HCT116 (cell line): ENCODE data around the gene LRRC7. TPM values are rescaled to one million over a fixed set of nuclear protein-coding genes. Genes with fewer than 3 reads are reported as not detected.

Source experiments
- ATAC-seq: fragments of 200-7000 bp; cut with Tn5 transposase; 2 replicates; pipeline ENCODE4 v1.9.1; 2020; ENCODE audit warnings: mild to moderate bottlenecking, moderate library complexity
- BruUV-seq: library from RNA; stranded (reverse); fragments of 400-500 nt; replicated peaks from 2 replicates; lab custom pipeline; 2021; lab: Mats Ljungman, UMichigan
- CTCF ChIA-PET: fragments of 300-600 bp; sonication (Branson Sonifier 250); formaldehyde crosslinking; loops from one replicate; lab custom pipeline; 2021; ENCODE audit warnings: antibody characterized with exemption; lab: Charles Lee
- POLR2A ChIA-PET: fragments of 300-600, 350-600 bp; sonication (Branson Sonifier 250); formaldehyde crosslinking; loops from one replicate; lab custom pipeline; 2021; ENCODE audit warnings: antibody characterized with exemption; lab: Charles Lee
- RAD21 ChIA-PET, 2 experiments: fragments of 300-600 bp; sonication (Branson Sonifier 250); formaldehyde crosslinking; loops; one replicate each; lab custom pipeline; 2023; ENCODE audit warnings: low total read pairs in 2 of 2; ENCODE audit not compliant: uncharacterized antibody in 2 of 2, unreplicated experiment in 2 of 2, low non-redundant PET in 1 of 2; lab: Charles Lee
- DNase-seq: peaks from one replicate; pipeline ENCODE4 v3.0.0-alpha.2; 2010; ENCODE audit warnings: low read depth, low spot score
- H2AFZ ChIP-seq: fragments of 200-600 bp; shearing (Covaris generic), sonication (generic); 2 replicates; pipeline ENCODE4 v1.6.1; 2017; ENCODE audit warnings: low read depth, mixed run types, mixed read lengths, antibody characterized with exemption, low read length; ENCODE audit not compliant: poor library complexity, severe bottlenecking
- H3K27ac ChIP-seq: 2 replicates; pipeline ENCODE4 v1.5.1; 2012; ENCODE audit warnings: low read depth, low read length
- H3K27me3 ChIP-seq: fragments of 200-600 bp; sonication (generic); 2 replicates; pipeline ENCODE4 v1.6.1; 2016; ENCODE audit warnings: mixed run types, low read length, mixed read lengths; ENCODE audit not compliant: insufficient read depth
- H3K36me3 ChIP-seq, 2 experiments: fragments of 200-500 bp in 1 of 2; fragments of 200-600 bp in 1 of 2; sonication (Bioruptor generic) in 1 of 2; sonication (generic) in 1 of 2; 2 replicates each; pipeline versions ENCODE4 v1.5.1 to v1.6.1; 2014 to 2016; ENCODE audit warnings: low read length in 2 of 2, inconsistent platforms in 1 of 2, mixed read lengths in 1 of 2, mixed run types in 1 of 2; ENCODE audit not compliant: insufficient read depth in 2 of 2, control insufficient read depth in 1 of 2
- H3K4me1 ChIP-seq, 2 experiments: fragments of 200-600 bp in 1 of 2; sonication (generic) in 1 of 2; 2 replicates each; pipeline versions ENCODE4 v1.5.1 to v1.6.1; 2012 to 2017; ENCODE audit warnings: low read length in 2 of 2, inconsistent platforms in 1 of 2, mild to moderate bottlenecking in 1 of 2, mixed read lengths in 1 of 2, mixed run types in 1 of 2, moderate library complexity in 1 of 2; ENCODE audit not compliant: insufficient read depth in 2 of 2, control insufficient read depth in 1 of 2
- H3K4me2 ChIP-seq: fragments of 200-600 bp; sonication (generic); 2 replicates; pipeline ENCODE4 v1.6.1; 2017; ENCODE audit warnings: mixed run types, low read length, mixed read lengths
- H3K4me3 ChIP-seq, 2 experiments: fragments of 200-600 bp in 1 of 2; sonication (generic) in 1 of 2; replicated peaks in 1 of 2; 2 replicates each; pipeline ENCODE4 v1.5.1; 2011 to 2016; ENCODE audit warnings: low read length in 2 of 2, control low read depth in 1 of 2, low read depth in 1 of 2, mild to moderate bottlenecking in 1 of 2, mixed read lengths in 1 of 2, mixed run types in 1 of 2
- H3K79me2 ChIP-seq: fragments of 200-600 bp; sonication (generic); 2 replicates; pipeline ENCODE4 v1.6.1; 2017; ENCODE audit warnings: mild to moderate bottlenecking, mixed run types, low read length, moderate library complexity, mixed read lengths; ENCODE audit not compliant: insufficient read depth
- H3K9ac ChIP-seq: fragments of 200-600 bp; sonication (generic); 2 replicates; pipeline ENCODE4 v1.6.1; 2016; ENCODE audit warnings: low read length, mixed read lengths
- H3K9me2 ChIP-seq: fragments of 200-600 bp; sonication (generic), shearing (Covaris generic); 2 replicates; pipeline ENCODE4 v1.6.1; 2017; ENCODE audit warnings: mixed run types, mild to moderate bottlenecking, moderate library complexity; ENCODE audit not compliant: insufficient read depth
- H3K9me3 ChIP-seq, 2 experiments: fragments of 200-500 bp in 1 of 2; fragments of 200-600 bp in 1 of 2; sonication (Bioruptor generic) in 1 of 2; sonication (generic) in 1 of 2; 2 replicates each; pipeline ENCODE4 v1.6.1; 2014 to 2017; ENCODE audit warnings: low read length in 2 of 2, mixed read lengths in 2 of 2, inconsistent platforms in 1 of 2, low read depth in 1 of 2, mild to moderate bottlenecking in 1 of 2, mixed run types in 1 of 2, moderate library complexity in 1 of 2; ENCODE audit not compliant: control insufficient read depth in 1 of 2, insufficient read depth in 1 of 2
- H4K20me1 ChIP-seq: fragments of 200-600 bp; sonication (generic), shearing (Covaris generic); 2 replicates; pipeline ENCODE4 v1.6.1; 2017; ENCODE audit warnings: mixed run types, mild to moderate bottlenecking, moderate library complexity; ENCODE audit not compliant: insufficient read depth
- EGR1 ChIP-seq: IDR thresholded peaks from 2 replicates; pipeline ENCODE4 v1.6.1; 2012; ENCODE audit warnings: low read depth
- ELF1 ChIP-seq: IDR thresholded peaks from 2 replicates; pipeline ENCODE4 v1.6.1; 2012; ENCODE audit warnings: low read depth, borderline replicate concordance
- EZH2phosphoT487 ChIP-seq: fragments of 200-600 bp; IDR thresholded peaks from 2 replicates; pipeline ENCODE4 v1.6.1; 2018; ENCODE audit warnings: antibody characterized with exemption, borderline replicate concordance
- JUND ChIP-seq: IDR thresholded peaks from 2 replicates; pipeline ENCODE4 v1.6.1; 2012
- POLR2A ChIP-seq: IDR thresholded peaks from 2 replicates; pipeline ENCODE4 v1.7.0; 2011; ENCODE audit warnings: borderline replicate concordance; ENCODE audit not compliant: insufficient read depth, insufficient read length; ENCODE audit errors: extremely low read depth
- RAD21 ChIP-seq: IDR thresholded peaks from 2 replicates; pipeline ENCODE4 v1.6.1; 2012; ENCODE audit warnings: low read depth, mild to moderate bottlenecking
- SIN3A ChIP-seq: IDR thresholded peaks from 2 replicates; pipeline ENCODE4 v1.6.1; 2012; ENCODE audit warnings: low read depth
- SP1 ChIP-seq: IDR thresholded peaks from 2 replicates; pipeline ENCODE4 v1.6.1; 2012; ENCODE audit warnings: low read depth
- SRF ChIP-seq: IDR thresholded peaks from 2 replicates; pipeline ENCODE4 v1.6.1; 2012; ENCODE audit warnings: low read depth
- ZFX ChIP-seq: fragments of 450-650 bp; IDR thresholded peaks from 2 replicates; pipeline ENCODE4 v1.6.1; 2017
- ZNF274 ChIP-seq: fragments of 200-500 bp; sonication (Bioruptor generic); IDR thresholded peaks from 2 replicates; pipeline ENCODE4 v1.6.1; 2014; ENCODE audit warnings: mild to moderate bottlenecking, low read depth, low read length, inconsistent platforms
- intact Hi-C: fragments of 100-400 bp; cut with micrococcal nuclease; formaldehyde crosslinking; loops from 2 replicates; pipeline ENCODE4 v1.10.0; 2022
- total RNA-seq: library from RNA; stranded (reverse); gene quantifications from one replicate; pipeline ENCODE4 v1.2.1, GENCODE V29; 2021; ENCODE audit not compliant: unreplicated experiment
- TF ChIP-seq, protein P1 (sequence below): IDR thresholded peaks from 2 replicates; pipeline ENCODE4 v1.6.1; 2012; ENCODE audit warnings: low read depth
- TF ChIP-seq, protein P2 (sequence below), 3 experiments: fragments of 200-600 bp in 1 of 3; sonication (generic) in 1 of 3; IDR thresholded peaks in 2 of 3; conservative IDR thresholded peaks in 1 of 3; 2 replicates each; pipeline ENCODE4 v1.5.1; 2012 to 2017; ENCODE audit warnings: low read depth in 2 of 3, low read length in 2 of 3, antibody characterized with exemption in 1 of 3, borderline replicate concordance in 1 of 3, control low read depth in 1 of 3, mild to moderate bottlenecking in 1 of 3, mixed read lengths in 1 of 3, mixed run types in 1 of 3, moderate library complexity in 1 of 3; ENCODE audit not compliant: insufficient read depth in 1 of 3

LRRC7 gene
- total RNA-seq, 1 experiment from 2014 or later: not detected

GRCh38 chr1:69645477-69645876 is 77.8 kb downstream of the LRRC7 start:
- CTCF ChIA-PET: no interaction called here
- H3K9me2 ChIP-seq: no peaks in the 10 kb centered on the region
- no peaks in the 10 kb centered on the region for H4K20me1 ChIP-seq
- POLR2A ChIA-PET: no interaction called here
- no peak overlapping the region for H3K4me3 ChIP-seq
- H3K4me2 ChIP-seq: no peak overlapping the region
- DNase-seq: no peak
- H3K4me1 ChIP-seq: no peaks in the 10 kb centered on the region
- H2AFZ ChIP-seq: no peak overlapping the region
- no peak overlapping the region for H3K27ac ChIP-seq
- H3K36me3 ChIP-seq: no peaks in the 10 kb centered on the region
- H3K9me3 ChIP-seq: no peaks in the 10 kb centered on the region
- RAD21 ChIA-PET: no interaction called here
- H3K27me3 ChIP-seq: no peaks in the 10 kb centered on the region
- H3K9ac ChIP-seq: no peak overlapping the region
- H3K79me2 ChIP-seq: no peaks in the 10 kb centered on the region
- TF ChIP-seq, protein P1, sequence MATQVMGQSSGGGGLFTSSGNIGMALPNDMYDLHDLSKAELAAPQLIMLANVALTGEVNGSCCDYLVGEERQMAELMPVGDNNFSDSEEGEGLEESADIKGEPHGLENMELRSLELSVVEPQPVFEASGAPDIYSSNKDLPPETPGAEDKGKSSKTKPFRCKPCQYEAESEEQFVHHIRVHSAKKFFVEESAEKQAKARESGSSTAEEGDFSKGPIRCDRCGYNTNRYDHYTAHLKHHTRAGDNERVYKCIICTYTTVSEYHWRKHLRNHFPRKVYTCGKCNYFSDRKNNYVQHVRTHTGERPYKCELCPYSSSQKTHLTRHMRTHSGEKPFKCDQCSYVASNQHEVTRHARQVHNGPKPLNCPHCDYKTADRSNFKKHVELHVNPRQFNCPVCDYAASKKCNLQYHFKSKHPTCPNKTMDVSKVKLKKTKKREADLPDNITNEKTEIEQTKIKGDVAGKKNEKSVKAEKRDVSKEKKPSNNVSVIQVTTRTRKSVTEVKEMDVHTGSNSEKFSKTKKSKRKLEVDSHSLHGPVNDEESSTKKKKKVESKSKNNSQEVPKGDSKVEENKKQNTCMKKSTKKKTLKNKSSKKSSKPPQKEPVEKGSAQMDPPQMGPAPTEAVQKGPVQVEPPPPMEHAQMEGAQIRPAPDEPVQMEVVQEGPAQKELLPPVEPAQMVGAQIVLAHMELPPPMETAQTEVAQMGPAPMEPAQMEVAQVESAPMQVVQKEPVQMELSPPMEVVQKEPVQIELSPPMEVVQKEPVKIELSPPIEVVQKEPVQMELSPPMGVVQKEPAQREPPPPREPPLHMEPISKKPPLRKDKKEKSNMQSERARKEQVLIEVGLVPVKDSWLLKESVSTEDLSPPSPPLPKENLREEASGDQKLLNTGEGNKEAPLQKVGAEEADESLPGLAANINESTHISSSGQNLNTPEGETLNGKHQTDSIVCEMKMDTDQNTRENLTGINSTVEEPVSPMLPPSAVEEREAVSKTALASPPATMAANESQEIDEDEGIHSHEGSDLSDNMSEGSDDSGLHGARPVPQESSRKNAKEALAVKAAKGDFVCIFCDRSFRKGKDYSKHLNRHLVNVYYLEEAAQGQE: no peak
- no peak for TF ChIP-seq RAD21
- TF ChIP-seq EGR1: no peak
- no peak for TF ChIP-seq ZNF274
- TF ChIP-seq JUND: no peak
- TF ChIP-seq, all 23 proteins: peak for 0
- BruUV-seq: no TSS peak
- intact Hi-C loops: no loop called here
- ATAC-seq: no peak

GRCh38 chr1:69648486-69648885 is 80.8 kb downstream of the LRRC7 start:
- BruUV-seq: no TSS peak
- H3K36me3 ChIP-seq: no peaks in the 10 kb centered on the region
- ATAC-seq: no peak
- intact Hi-C loops: no loop called here
- no peak overlapping the region for H3K4me3 ChIP-seq
- H3K27ac ChIP-seq: no peak overlapping the region
- no peaks in the 10 kb centered on the region for H4K20me1 ChIP-seq
- POLR2A ChIA-PET: no interaction called here
- H3K9me3 ChIP-seq: no peaks in the 10 kb centered on the region
- DNase-seq: no peak
- no peak overlapping the region for H3K4me2 ChIP-seq
- H3K9ac ChIP-seq: no peak overlapping the region
- CTCF ChIA-PET: no interaction called here
- no peak overlapping the region for H2AFZ ChIP-seq
- no peaks in the 10 kb centered on the region for H3K9me2 ChIP-seq
- H3K79me2 ChIP-seq: no peaks in the 10 kb centered on the region
- RAD21 ChIA-PET: no interaction called here
- no peaks in the 10 kb centered on the region for H3K4me1 ChIP-seq
- 0 out of 2 replicates have a peak, but pooled peaks cover 2% of the 10 kb centered on the region for H3K27me3 ChIP-seq
- TF ChIP-seq SP1 (no peak), ZFX (no peak), SRF (no peak), ZNF274 (no peak), POLR2A (no peak), ELF1 (no peak), SIN3A (no peak), EZH2phosphoT487 (no peak)
- TF ChIP-seq, protein P2, sequence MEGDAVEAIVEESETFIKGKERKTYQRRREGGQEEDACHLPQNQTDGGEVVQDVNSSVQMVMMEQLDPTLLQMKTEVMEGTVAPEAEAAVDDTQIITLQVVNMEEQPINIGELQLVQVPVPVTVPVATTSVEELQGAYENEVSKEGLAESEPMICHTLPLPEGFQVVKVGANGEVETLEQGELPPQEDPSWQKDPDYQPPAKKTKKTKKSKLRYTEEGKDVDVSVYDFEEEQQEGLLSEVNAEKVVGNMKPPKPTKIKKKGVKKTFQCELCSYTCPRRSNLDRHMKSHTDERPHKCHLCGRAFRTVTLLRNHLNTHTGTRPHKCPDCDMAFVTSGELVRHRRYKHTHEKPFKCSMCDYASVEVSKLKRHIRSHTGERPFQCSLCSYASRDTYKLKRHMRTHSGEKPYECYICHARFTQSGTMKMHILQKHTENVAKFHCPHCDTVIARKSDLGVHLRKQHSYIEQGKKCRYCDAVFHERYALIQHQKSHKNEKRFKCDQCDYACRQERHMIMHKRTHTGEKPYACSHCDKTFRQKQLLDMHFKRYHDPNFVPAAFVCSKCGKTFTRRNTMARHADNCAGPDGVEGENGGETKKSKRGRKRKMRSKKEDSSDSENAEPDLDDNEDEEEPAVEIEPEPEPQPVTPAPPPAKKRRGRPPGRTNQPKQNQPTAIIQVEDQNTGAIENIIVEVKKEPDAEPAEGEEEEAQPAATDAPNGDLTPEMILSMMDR (IDR thresholded peaks at IDR 0.05 in 2 of 3, conservative IDR thresholded peaks at IDR 0.05 in 1 of 3; ENCODE audit: borderline replicate concordance in 1 of 3, insufficient read depth in 1 of 3, low read depth in 2 of 3, low read length in 2 of 3): no peak
- TF ChIP-seq, protein P1: no peak
